GM12864 (cell line): Measurements from ENCODE around the gene GSTM3.

Experiments
- DNase-seq: peaks from one replicate; pipeline ENCODE4 v3.0.0-alpha.2; 2011; ENCODE audit warnings: low read depth
- H3K4me3 ChIP-seq: 2 replicates; pipeline ENCODE4 v1.5.1; 2011; ENCODE audit warnings: mild to moderate bottlenecking, low read depth, low read length, control low read depth
- CTCF ChIP-seq: IDR thresholded peaks from 2 replicates; pipeline ENCODE4 v1.5.1; 2011; ENCODE audit warnings: low read depth, mild to moderate bottlenecking, moderate library complexity, low read length, control low read depth, inconsistent platforms; ENCODE audit errors: missing control alignments

GSTM3 gene

GRCh38 chr1:109740615-109741373 is at the start of gene GSTM3:
TSS of gene GSTM3 (minus strand) at chr1:109741038. CDS start at chr1:109740287, 751 bp downstream.
- no peak for DNase-seq
- no peak for TF ChIP-seq CTCF
- peak within 1 kb of the TSS; percentile 56 for H3K4me3 ChIP-seq

GRCh38 chr1:109790329-109790728 is 49.5 kb upstream of the GSTM3 start:
- no peak for TF ChIP-seq CTCF
- H3K4me3 ChIP-seq = no peak overlapping the region

DNA sequence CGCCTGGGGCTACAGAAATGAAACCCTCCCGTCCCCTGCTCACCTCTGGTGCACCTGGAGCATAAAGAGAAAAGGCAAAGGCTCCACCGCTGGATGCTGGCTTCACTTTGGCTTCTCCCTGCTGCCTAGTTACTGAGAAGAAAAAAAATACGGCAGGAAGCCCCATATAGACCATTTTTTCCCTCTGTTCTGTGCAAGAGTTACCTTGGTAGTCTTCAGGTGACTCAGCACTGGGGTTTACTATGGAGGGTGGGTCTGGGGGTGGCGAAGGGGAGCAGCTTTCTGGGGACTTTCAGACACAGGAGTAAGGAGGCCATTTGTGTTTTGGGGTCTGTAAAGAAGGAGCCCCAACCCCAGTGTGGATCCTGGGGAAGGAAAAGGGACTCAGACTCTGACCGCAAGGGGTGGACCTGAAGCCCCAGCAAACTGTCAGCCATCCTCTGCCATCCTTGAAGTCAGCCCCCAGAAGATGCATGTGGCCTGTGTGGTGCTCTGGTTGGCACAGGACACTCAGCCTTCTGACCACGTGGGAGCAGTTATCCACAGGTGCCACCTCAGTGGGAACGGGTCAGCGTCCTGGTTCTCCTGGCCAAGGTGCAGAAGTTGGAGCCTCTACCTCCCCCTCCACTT is 48.8 kb upstream of the GSTM3 start:
- DNase-seq = no peak
- no peak for TF ChIP-seq CTCF
- H3K4me3 ChIP-seq = no peak overlapping the region

More at GRCh38 chr1:109790329-109790728, 49.5 kb upstream of the GSTM3 start:
- DNase-seq = no peak

DNA sequence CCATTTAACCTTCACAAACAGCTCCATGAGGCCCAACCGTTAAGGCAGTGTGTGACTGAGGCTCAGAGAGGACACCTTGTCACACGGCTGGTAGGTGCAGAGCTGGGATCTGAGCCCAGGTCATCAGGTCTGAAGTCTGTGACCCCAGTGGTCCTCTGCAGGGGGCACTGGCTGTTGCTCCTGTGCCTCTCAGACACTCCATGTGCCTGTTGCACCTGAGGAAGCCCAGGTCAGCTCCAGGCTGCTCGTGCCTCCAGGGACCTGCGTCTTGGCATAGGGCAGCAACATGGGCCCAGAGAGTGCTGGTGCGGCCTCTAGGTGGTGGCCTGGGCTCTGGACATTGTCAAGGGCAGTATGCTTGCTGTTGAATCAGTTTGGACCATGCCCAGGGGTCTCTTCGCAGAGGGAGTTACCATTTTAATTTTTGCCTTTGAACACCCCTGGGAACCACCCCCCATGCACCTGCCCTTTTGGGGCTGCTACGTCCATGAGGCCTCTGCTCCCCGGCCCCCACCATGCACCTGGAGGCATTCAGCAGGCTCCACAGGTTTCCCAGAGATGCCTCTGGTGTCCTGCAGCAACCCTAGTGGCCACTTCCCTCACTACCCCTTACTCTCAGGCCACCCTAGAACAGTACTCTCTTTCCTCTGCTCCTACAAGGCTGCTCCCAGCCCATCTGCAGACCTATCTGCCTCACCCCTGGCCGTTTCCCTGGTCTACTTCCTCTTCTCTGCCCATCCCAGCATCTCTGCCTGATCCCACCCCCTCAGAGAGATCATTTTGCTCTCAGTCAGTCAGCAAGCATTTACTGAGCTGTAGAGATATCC is 48.1 kb upstream of the GSTM3 start:
- no peak overlapping the region for H3K4me3 ChIP-seq
- DNase-seq = no peak
- TF ChIP-seq CTCF = peak; percentile 54

DNA sequence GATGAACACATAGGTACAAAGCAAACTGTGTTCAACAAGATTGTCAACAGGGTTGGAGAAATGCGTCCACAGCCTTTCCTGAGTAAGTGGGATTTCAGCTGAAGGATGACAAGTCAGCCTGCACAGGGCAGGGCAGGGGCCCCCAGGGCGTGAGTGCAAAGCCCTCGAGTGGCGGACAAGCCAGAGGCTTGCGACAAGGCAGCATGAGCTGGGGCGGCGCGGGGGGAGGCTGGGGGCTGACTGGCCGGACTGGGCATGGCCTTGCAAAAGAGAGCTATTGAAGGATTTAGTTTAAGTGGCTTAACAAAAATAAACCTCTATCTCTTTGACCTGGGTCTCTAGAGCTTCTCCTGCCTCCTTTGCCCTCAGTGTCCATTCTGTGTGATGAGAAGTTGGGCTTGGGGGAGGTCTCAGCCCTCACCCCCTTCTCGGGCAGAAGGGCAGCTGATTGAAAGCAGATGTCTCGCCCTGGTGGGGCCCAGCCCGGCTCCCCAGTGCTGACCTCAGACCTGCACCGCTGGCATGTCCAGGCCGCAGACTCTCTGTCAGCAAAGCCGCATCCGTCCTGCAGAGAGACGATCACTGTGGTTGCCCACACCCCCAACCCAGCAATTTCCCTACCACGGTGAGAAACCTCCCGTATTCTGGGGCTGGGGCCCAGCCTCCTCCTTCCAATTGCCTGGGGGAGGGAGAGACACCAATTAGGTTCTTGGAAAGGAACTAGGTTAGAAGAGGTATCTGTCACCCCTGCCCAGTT is 47.2 kb upstream of the GSTM3 start:
- DNase-seq = no peak
- H3K4me3 ChIP-seq = no peak overlapping the region
- TF ChIP-seq CTCF = no peak

GRCh38 chr1:109787211-109787844 is 46.5 kb upstream of the GSTM3 start:
- DNase-seq = no peak
- no peak overlapping the region for H3K4me3 ChIP-seq
- no peak for TF ChIP-seq CTCF
